HEK293 (cell line): ENCODE data around the gene GRIPAP1.
A peak's percentile ranks its signal among the peaks of the same experiment; 100 is the strongest.

ENCODE experiments used
- FEZF1 ChIP-seq: fragments of 450-650 bp; formaldehyde crosslinking; IDR thresholded peaks from 2 replicates; pipeline ENCODE4 v1.5.1; 2016; ENCODE audit warnings: missing biosample characterization, missing genetic modification characterization
- GFI1B ChIP-seq: fragments of 450-650 bp; formaldehyde crosslinking; IDR thresholded peaks from 2 replicates; pipeline ENCODE4 v1.5.1; 2016; ENCODE audit warnings: missing biosample characterization, missing genetic modification characterization
- HOXC10 ChIP-seq: sonication (generic); formaldehyde crosslinking; IDR thresholded peaks from 2 replicates; pipeline ENCODE4 v1.8.1; 2023; ENCODE audit warnings: mild to moderate bottlenecking, missing genetic modification reagents
- KLF16 ChIP-seq: fragments of 450-650 bp; formaldehyde crosslinking; IDR thresholded peaks from 2 replicates; pipeline ENCODE4 v1.5.1; 2017; ENCODE audit warnings: missing biosample characterization, missing genetic modification characterization
- MZF1 ChIP-seq: fragments of 450-650 bp; formaldehyde crosslinking; IDR thresholded peaks from 2 replicates; pipeline ENCODE4 v1.5.1; 2017; ENCODE audit warnings: missing biosample characterization, missing genetic modification characterization, borderline replicate concordance
- OSR2 ChIP-seq: fragments of 450-650 bp; formaldehyde crosslinking; IDR thresholded peaks from 2 replicates; pipeline ENCODE4 v1.5.1; 2016; ENCODE audit warnings: missing biosample characterization, missing genetic modification characterization
- REPIN1 ChIP-seq: fragments of 450-650 bp; formaldehyde crosslinking; IDR thresholded peaks from 2 replicates; pipeline ENCODE4 v1.5.1; 2017; ENCODE audit warnings: missing biosample characterization, missing genetic modification characterization, low read depth
- SALL2 ChIP-seq: fragments of 450-650 bp; formaldehyde crosslinking; IDR thresholded peaks from 2 replicates; pipeline ENCODE4 v1.5.0; 2017; ENCODE audit warnings: missing biosample characterization, mild to moderate bottlenecking, missing genetic modification characterization, borderline replicate concordance
- SP3 ChIP-seq: fragments of 450-650 bp; formaldehyde crosslinking; IDR thresholded peaks from 2 replicates; pipeline ENCODE4 v1.5.1; 2016; ENCODE audit warnings: missing biosample characterization, missing genetic modification characterization
- ZBTB17 ChIP-seq: fragments of 450-650 bp; formaldehyde crosslinking; IDR thresholded peaks from 2 replicates; pipeline ENCODE4 v1.5.1; 2016; ENCODE audit warnings: missing biosample characterization, missing genetic modification characterization
- ZNF16 ChIP-seq: fragments of 450-650 bp; formaldehyde crosslinking; IDR thresholded peaks from 2 replicates; pipeline ENCODE4 v1.5.1; 2016; ENCODE audit warnings: low read depth, missing biosample characterization, missing genetic modification characterization
- ZNF175 ChIP-seq: fragments of 450-650 bp; formaldehyde crosslinking; IDR thresholded peaks from 2 replicates; pipeline ENCODE4 v1.5.1; 2016; ENCODE audit warnings: missing biosample characterization, missing genetic modification characterization
- ZNF19 ChIP-seq: fragments of 450-650 bp; formaldehyde crosslinking; IDR thresholded peaks from 2 replicates; pipeline ENCODE4; 2016; ENCODE audit warnings: missing biosample characterization, missing genetic modification characterization, low read depth
- ZNF23 ChIP-seq: fragments of 450-650 bp; formaldehyde crosslinking; IDR thresholded peaks from 2 replicates; pipeline ENCODE4 v1.5.1; 2016; ENCODE audit warnings: missing biosample characterization, missing genetic modification characterization, borderline replicate concordance
- ZNF311 ChIP-seq: fragments of 450-650 bp; formaldehyde crosslinking; IDR thresholded peaks from 2 replicates; pipeline ENCODE4 v1.5.1; 2017; ENCODE audit warnings: missing biosample characterization, missing genetic modification characterization, borderline replicate concordance
- ZNF366 ChIP-seq: fragments of 450-650 bp; formaldehyde crosslinking; conservative IDR thresholded peaks from 2 replicates; pipeline ENCODE4 v1.5.1; 2016; ENCODE audit warnings: missing biosample characterization, missing genetic modification characterization
- ZNF391 ChIP-seq: fragments of 450-650 bp; formaldehyde crosslinking; IDR thresholded peaks from 2 replicates; pipeline ENCODE4 v1.5.1; 2016; ENCODE audit warnings: low read depth, missing biosample characterization, missing genetic modification characterization, borderline replicate concordance
- ZNF501 ChIP-seq: fragments of 450-650 bp; formaldehyde crosslinking; IDR thresholded peaks from 2 replicates; pipeline ENCODE4 v1.5.1; 2016; ENCODE audit warnings: missing biosample characterization, missing genetic modification characterization
- ZNF529 ChIP-seq: fragments of 450-650 bp; formaldehyde crosslinking; IDR thresholded peaks from 2 replicates; pipeline ENCODE4 v1.5.1; 2017; ENCODE audit warnings: missing genetic modification characterization, missing biosample characterization; ENCODE audit not compliant: insufficient replicate concordance
- ZNF530 ChIP-seq: fragments of 450-650 bp; formaldehyde crosslinking; IDR thresholded peaks from 2 replicates; pipeline ENCODE4 v1.5.1; 2016; ENCODE audit warnings: low read depth, missing biosample characterization, missing genetic modification characterization
- ZNF560 ChIP-seq: fragments of 450-650 bp; formaldehyde crosslinking; IDR thresholded peaks from 2 replicates; pipeline ENCODE4 v1.5.1; 2017; ENCODE audit warnings: missing biosample characterization, missing genetic modification characterization, borderline replicate concordance
- ZNF571 ChIP-seq: fragments of 450-650 bp; formaldehyde crosslinking; IDR thresholded peaks from 2 replicates; pipeline ENCODE4 v1.5.0; 2017; ENCODE audit warnings: missing biosample characterization, missing genetic modification characterization
- ZNF701 ChIP-seq: fragments of 450-650 bp; formaldehyde crosslinking; IDR thresholded peaks from 2 replicates; pipeline ENCODE4 v1.5.1; 2016; ENCODE audit warnings: missing biosample characterization, missing genetic modification characterization
- ZNF768 ChIP-seq: fragments of 450-650 bp; formaldehyde crosslinking; IDR thresholded peaks from 2 replicates; pipeline ENCODE4 v1.5.1; 2018; ENCODE audit warnings: missing biosample characterization, mild to moderate bottlenecking, missing genetic modification characterization
- ZNF776 ChIP-seq: fragments of 450-650 bp; formaldehyde crosslinking; IDR thresholded peaks from 2 replicates; pipeline ENCODE4 v1.5.0; 2017; ENCODE audit warnings: missing biosample characterization, missing genetic modification characterization, borderline replicate concordance
- ZNF777 ChIP-seq: fragments of 450-650 bp; formaldehyde crosslinking; IDR thresholded peaks from 2 replicates; pipeline ENCODE4 v1.5.1; 2017; ENCODE audit warnings: missing biosample characterization, missing genetic modification characterization, borderline replicate concordance
- ZNF791 ChIP-seq: fragments of 450-650 bp; formaldehyde crosslinking; IDR thresholded peaks from 2 replicates; pipeline ENCODE4 v1.5.1; 2016; ENCODE audit warnings: missing biosample characterization, missing genetic modification characterization
- TF ChIP-seq, protein P1 (sequence below): fragments of 450-650 bp; formaldehyde crosslinking; IDR thresholded peaks from 2 replicates; pipeline ENCODE4 v1.5.1; 2017; ENCODE audit warnings: missing biosample characterization, missing genetic modification characterization
- TF ChIP-seq, protein P2 (sequence below): fragments of 450-650 bp; formaldehyde crosslinking; IDR thresholded peaks from 2 replicates; pipeline ENCODE4 v1.5.1; 2016; ENCODE audit warnings: missing biosample characterization, missing genetic modification characterization
- TF ChIP-seq, protein P3 (sequence below): fragments of 450-650 bp; formaldehyde crosslinking; IDR thresholded peaks from 2 replicates; pipeline ENCODE4 v1.5.1; 2016; ENCODE audit warnings: missing biosample characterization, missing genetic modification characterization, borderline replicate concordance

The GRIPAP1 gene

DNA sequence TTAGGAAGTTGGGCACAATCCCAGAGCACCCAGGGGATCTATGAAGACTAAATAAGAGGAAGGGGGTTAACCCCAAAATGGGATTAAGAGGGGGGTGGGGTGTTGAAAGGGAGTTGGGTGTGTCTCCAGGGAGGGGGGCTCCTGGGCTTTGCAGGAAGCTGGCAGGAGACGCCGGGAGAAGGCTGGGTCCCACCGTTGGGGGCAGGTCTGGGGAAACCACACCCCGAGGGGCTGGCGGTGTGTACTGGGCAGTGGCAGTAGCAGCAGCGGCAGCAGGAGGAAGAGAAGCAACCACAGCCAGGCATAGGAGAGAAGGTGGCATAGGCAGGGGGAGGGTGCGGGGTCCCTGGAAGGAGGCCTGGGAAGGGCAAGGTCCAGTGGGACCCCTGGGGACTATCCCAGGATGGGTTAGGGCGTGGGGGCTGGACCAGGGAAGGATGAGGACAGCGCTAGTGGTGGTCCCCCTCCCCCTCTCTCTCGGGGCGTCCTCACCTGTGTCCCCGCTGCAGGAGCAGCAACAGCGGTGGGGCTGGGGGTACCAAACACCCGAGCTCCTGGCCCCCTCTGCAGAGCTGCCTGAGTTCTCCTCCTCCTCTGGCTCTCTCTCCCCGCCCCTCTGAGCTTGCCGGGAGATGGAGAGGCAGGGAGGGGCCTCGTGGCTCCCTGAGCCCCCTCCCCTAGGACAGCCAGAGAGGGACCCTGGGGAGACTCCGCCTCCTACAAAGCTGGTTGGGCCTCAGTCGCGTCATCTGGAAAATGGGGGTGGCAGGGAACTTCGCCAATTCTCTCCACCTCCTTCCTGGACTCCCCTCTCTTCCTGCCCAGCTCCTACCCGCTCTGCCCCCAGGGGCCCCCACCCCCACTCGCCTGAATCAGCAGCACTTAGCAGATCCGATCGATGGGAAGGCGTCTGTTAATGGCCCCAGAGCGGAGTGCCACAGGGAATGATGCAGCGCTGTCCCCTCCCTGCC lies 30.5 kb downstream of the GRIPAP1 start, which contains the start of gene KCND1 (continued):
- no peak for TF ChIP-seq ZNF776 (tag by site-specific recombination)
- TF ChIP-seq ZNF366, result no peak
- peak; percentile 38 for TF ChIP-seq ZBTB17
- no peak for TF ChIP-seq ZNF16
- no peak for TF ChIP-seq ZNF311 (tag by site-specific recombination)
- TF ChIP-seq ZNF777, result no peak
- no peak for TF ChIP-seq FEZF1 (tag by site-specific recombination)
- TF ChIP-seq, protein P1, sequence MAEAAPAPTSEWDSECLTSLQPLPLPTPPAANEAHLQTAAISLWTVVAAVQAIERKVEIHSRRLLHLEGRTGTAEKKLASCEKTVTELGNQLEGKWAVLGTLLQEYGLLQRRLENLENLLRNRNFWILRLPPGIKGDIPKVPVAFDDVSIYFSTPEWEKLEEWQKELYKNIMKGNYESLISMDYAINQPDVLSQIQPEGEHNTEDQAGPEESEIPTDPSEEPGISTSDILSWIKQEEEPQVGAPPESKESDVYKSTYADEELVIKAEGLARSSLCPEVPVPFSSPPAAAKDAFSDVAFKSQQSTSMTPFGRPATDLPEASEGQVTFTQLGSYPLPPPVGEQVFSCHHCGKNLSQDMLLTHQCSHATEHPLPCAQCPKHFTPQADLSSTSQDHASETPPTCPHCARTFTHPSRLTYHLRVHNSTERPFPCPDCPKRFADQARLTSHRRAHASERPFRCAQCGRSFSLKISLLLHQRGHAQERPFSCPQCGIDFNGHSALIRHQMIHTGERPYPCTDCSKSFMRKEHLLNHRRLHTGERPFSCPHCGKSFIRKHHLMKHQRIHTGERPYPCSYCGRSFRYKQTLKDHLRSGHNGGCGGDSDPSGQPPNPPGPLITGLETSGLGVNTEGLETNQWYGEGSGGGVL, result peak; percentile 91
- no peak for TF ChIP-seq ZNF571 (tag by site-specific recombination)
- TF ChIP-seq KLF16, result no peak
- TF ChIP-seq ZNF501, result no peak
- TF ChIP-seq ZNF175, result no peak
- TF ChIP-seq ZNF529, result no peak
- peak; percentile 53 for TF ChIP-seq SP3 (tag by site-specific recombination)
- TF ChIP-seq ZNF391 (tag by site-specific recombination), result no peak
- no peak for TF ChIP-seq HOXC10 (CRISPR knock-in tag)
- no peak for TF ChIP-seq SALL2 (tag by site-specific recombination)
- TF ChIP-seq MZF1 (tag by site-specific recombination), result no peak
- TF ChIP-seq ZNF701 (tag by site-specific recombination), result no peak
- TF ChIP-seq, protein P2, sequence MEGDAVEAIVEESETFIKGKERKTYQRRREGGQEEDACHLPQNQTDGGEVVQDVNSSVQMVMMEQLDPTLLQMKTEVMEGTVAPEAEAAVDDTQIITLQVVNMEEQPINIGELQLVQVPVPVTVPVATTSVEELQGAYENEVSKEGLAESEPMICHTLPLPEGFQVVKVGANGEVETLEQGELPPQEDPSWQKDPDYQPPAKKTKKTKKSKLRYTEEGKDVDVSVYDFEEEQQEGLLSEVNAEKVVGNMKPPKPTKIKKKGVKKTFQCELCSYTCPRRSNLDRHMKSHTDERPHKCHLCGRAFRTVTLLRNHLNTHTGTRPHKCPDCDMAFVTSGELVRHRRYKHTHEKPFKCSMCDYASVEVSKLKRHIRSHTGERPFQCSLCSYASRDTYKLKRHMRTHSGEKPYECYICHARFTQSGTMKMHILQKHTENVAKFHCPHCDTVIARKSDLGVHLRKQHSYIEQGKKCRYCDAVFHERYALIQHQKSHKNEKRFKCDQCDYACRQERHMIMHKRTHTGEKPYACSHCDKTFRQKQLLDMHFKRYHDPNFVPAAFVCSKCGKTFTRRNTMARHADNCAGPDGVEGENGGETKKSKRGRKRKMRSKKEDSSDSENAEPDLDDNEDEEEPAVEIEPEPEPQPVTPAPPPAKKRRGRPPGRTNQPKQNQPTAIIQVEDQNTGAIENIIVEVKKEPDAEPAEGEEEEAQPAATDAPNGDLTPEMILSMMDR (tag by site-specific recombination), result no peak
- TF ChIP-seq ZNF530 (tag by site-specific recombination), result no peak
- TF ChIP-seq ZNF791, result no peak
- no peak for TF ChIP-seq REPIN1 (tag by site-specific recombination)
- no peak for TF ChIP-seq GFI1B (tag by site-specific recombination)
- TF ChIP-seq ZNF19 (tag by site-specific recombination), result no peak
- TF ChIP-seq ZNF768 (tag by site-specific recombination), result no peak
- no peak for TF ChIP-seq ZNF560
- no peak for TF ChIP-seq ZNF23 (tag by site-specific recombination)
- peak; percentile 79 for TF ChIP-seq OSR2 (tag by site-specific recombination)
- TF ChIP-seq, protein P3, sequence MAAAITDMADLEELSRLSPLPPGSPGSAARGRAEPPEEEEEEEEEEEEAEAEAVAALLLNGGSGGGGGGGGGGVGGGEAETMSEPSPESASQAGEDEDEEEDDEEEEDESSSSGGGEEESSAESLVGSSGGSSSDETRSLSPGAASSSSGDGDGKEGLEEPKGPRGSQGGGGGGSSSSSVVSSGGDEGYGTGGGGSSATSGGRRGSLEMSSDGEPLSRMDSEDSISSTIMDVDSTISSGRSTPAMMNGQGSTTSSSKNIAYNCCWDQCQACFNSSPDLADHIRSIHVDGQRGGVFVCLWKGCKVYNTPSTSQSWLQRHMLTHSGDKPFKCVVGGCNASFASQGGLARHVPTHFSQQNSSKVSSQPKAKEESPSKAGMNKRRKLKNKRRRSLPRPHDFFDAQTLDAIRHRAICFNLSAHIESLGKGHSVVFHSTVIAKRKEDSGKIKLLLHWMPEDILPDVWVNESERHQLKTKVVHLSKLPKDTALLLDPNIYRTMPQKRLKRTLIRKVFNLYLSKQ (tag by site-specific recombination), result no peak
- TF ChIP-seq, all 188 proteins: peak for 21
